SW480 (cell line): Measurements from ENCODE around the gene MRPL58.
"Not testable (repeated sequence)": the region's sequence is repeated elsewhere in the genome, so short reads cannot be mapped to it uniquely, and the experiment has no call there.

Experiments
- DNase-seq: peaks from one replicate; pipeline ENCODE4 v3.0.0-alpha.2; 2016; ENCODE audit warnings: low spot score

Gene MRPL58

GRCh38 chr17:75013092-75013559 lies 656 bp downstream of the MRPL58 start:
- no peak for DNase-seq

GRCh38 chr17:75019146-75019545 lies 6.7 kb downstream of the MRPL58 start:
- DNase-seq: no peak

DNA sequence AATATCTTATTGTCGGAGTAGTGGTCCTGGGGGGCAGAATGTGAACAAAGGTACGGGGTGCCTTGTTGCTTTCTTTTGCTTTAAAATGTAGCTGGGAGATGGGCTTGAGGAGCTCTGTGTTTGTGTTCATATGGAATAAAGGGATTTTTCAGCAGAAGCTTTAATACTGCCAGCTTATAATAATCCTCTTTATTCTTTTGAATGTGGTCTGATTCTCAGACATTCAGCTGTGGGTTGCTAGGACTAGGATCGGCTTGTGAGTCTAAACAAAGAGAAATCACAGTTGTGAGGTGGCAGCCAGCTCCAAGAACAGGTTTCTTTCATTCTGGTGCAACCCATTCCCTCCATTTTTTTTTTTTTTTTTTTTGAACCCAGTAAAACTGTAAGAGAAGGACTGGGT lies 7.2 kb downstream of the MRPL58 start:
- DNase-seq: no peak

DNA sequence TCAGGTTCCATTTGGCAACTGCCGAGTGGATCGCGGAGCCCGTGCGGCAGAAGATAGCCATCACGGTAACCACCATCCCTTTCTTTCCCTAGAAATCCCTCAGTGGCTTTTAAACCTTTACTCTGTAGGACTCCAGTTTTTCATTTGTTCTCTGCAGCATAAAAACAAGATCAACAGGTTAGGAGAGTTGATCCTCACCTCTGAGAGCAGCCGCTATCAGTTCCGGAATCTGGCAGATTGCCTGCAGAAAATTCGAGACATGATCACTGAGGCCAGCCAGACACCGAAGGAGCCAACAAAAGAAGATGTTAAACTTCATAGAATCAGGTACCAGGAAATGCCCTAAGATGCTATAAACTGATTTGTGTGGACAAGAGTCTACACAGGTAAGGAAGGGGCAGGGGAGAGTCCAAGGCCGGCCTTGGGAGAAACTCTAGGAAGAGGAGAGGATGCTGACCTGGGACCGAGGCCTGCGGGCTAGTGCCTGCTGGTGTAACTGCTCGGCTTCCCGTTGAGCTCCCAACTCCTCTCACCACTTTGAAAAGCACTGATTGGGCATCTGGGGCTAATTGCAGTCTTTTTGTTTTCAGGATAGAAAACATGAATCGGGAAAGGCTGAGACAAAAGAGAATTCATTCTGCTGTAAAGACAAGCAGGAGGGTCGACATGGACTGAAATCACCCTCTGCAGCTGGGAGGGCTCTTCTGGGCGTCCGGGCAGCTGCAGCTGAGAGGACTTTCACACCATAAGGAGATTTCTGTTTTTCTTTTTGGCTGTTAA lies 8.1 kb downstream of the MRPL58 start:
- no peak for DNase-seq

DNA sequence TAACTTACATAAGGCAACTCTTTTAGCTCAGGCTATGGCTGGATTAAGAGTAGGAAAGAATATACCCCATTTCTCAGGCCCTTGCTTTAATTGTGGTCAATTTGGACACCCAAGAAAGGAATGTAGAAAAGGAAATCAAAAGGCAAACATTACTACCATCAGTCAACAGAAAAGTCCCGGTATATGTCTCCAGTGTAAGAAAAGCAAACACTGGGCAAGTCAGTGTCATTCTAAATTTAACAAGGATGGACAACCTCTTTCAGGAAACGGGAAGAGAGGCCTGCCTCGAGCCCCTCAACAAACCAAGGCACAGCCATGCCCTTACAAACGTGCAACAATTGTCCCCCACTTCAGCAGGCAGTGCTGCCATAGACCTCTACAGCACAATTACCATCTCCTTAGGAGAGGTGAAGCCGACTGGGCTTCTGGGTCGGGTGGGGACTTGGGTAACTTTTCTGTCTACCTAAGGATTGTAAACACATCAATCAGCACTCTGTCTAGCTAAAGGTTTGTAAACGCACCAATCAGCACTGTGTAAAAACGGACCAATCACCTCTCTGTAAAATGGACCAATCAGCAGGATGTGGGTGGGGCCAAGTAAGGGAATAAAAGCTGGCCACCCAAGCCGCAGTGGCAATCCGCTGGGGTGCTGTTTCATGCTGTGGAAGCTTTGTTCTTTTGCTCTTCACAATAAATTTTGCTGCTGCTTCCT lies 12.4 kb downstream of the MRPL58 start:
- DNase-seq: no peak

DNA sequence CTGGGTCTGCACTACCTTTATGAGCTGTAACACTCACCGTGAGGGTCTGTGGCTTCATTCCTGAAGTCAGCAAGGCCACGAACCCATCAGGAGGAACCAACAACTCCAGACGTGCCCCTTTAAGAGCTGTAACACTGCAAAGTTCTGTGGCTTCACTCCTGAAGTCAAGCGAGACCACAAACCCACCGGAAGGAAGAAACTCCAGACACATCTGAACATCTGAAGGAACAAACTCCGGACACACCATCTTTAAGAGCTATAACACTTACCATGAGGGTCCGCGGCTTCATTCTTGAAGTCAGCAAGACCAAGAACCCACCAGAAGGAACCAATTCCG lies 12.9 kb downstream of the MRPL58 start:
- not testable (repeated sequence) for DNase-seq

- DNase-seq: not testable (repeated sequence)
Measured at GRCh38 chr17:75026650-75027049, 14.2 kb downstream of the MRPL58 start.

- no peak for DNase-seq
Measured at GRCh38 chr17:75030161-75030560, 17.7 kb downstream of the MRPL58 start.

DNA sequence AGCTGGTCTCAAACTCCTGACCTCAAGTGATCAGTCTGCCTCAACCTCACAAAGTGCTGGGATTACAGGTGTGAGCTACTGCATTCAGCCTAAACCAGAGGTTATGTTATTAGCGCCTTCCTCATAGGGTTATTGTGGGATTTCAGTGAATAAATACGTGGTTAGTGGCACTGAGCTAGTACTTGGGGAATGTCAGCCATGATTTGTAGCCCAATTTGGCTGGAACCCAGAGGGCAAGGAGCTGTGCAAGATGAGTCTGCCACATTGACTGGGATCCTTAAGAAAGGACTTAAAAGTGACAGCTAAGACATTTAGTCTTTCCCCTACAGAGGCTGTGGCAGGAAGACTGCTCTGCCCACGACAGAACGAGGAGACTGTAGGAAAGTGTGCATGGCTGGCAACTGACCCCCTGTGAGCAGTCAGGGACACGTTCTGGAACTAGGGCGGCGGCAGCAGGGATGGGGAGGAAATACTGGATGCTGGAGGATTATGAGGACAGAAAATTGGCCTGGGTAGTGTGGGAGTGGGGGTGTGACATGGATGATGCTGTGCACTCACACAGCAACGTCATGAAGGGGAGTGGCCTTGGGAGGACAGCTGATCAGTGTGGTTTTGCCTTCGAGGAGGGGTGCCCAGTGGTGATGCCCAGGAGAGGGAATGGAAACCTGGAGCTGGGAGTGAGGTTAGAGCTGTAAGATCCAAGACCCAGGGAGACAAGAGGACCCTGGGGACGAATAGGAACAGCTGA lies 19.7 kb downstream of the MRPL58 start:
- DNase-seq: peak; percentile 77

DNA sequence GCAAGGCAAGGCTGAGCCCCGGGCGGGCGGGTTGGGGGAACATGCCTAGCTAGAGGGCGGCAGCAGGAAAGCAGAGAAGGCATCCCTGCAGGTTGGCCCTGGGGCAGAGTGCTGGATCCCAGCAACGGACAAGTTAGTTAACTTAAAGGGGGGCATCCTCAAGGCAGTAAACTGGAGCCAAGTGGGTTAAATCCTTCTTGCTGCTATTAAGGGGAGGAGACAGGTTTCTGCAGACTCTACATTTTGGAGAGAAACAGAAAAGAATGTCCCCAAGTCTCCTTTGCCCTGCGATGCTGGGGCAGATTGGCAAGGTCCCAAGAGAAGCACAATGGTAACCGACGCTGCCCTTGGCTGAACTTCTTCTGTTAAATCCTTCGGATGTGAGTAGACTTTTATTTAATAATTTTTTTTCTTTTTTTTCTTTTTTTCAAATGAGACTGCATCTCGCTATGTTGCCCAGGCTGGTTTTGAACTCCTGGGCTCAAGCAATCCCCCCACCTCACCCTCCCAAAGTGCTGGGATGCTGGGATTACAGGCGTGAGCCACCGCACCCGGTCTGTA lies 20.3 kb downstream of the MRPL58 start:
- DNase-seq: no peak

- peak; percentile 87 for DNase-seq
Measured at GRCh38 chr17:75033346-75034235, 21.1 kb downstream of the MRPL58 start.

GRCh38 chr17:75034236-75034908 lies 21.9 kb downstream of the MRPL58 start:
- DNase-seq: peak; percentile 93

DNA sequence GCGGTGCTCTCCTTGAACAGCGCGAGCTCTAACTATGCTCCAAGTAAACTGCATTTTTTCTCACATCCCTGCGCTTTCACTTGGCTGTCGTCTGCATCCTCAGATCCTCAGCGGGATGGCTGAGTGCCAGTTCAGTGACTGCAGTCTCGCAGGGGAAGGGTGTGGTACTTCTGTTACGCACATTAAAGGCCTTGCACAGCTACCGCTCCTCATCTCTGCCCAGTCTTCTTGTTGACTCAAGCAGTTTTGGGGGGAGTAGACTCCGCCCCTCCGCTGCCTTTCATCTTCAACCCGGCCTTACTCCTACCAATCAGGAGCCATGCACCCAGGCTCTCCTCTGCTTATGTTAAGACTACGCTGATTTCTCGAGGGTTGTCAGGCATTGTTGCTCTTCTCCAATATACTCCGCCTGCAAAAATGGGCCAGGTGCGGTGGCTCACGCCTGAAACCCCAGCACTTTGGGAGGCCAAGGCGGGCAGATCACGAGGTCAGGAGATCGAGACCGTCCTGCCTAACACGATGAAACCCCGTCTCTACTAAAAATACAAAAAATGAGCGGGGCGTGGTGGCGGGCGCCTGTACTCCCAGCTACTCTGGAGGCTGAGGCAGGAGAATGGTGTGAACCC lies 24.3 kb downstream of the MRPL58 start:
- peak; percentile 98 for DNase-seq

GRCh38 chr17:75039238-75039637 lies 26.8 kb downstream of the MRPL58 start:
- no peak for DNase-seq

- no peak for DNase-seq
Measured at GRCh38 chr17:75041656-75042280, 29.3 kb downstream of the MRPL58 start.

DNA sequence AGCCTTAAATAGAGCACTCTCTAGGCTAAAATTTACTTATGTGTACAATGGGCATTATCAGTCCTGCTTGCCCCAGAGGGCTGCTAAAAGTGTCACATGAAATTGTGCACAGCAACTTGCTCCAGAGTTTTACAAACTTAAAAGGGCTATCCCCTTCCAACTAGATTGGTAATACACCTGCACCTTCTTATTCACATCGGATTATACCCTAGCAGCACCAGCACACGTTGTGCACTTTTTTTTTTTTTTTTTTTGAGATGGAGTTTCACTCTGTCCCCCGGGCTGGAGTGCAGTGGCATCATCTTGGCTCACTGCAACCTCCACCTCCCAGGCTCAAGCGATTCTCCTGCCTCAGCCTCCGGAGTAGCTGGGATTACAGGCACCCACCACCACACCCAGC lies 31.3 kb downstream of the MRPL58 start:
- not testable (repeated sequence) for DNase-seq

DNA sequence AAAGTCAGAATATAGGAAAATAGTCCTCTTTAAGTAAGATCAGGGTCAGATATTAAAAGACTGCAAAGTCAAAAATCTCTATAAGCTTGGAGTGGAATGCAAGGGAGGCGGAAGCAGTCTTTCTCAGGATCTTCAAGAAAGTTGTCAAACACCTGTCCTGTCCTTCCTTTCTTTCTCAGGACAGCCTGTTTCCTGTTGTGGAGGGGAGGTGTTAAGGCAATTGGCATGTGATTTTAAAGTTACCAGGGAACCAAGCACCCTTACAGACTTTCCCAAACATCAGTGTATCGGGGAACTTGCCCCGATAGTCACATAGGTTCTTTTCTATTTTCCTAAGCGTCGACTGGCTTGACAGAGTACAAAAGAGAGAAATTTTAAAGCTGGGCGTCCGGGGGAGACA lies 32.2 kb downstream of the MRPL58 start:
- no peak for DNase-seq

DNA sequence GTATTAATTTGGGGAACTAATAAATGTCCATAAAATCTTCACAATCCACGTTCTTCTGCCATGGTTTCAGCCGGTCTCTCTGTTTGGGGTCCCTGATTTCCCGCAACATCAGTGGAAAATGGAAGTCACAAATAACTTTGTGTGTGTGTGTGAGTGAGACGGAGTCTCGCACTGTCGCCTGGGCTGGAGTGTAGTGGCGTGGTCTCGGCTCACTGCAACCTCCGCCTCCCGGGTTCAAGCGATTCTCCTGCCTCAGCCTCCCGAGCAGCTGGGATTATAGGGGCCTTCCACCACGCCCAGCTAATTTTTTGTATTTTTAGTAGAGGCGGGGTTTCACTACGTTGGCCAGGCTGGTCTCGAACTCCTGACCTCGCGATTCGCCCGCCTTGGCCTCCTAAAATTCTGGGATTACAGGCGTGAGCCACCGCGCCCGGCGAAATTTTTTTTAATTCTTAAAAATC lies 33.5 kb downstream of the MRPL58 start:
- not testable (repeated sequence) for DNase-seq

- peak; percentile 96 for DNase-seq
Measured at GRCh38 chr17:75046407-75047289, 34.2 kb downstream of the MRPL58 start, which contains the start of the genes ATP5PD and KCTD2. TSS of gene ATP5PD (minus strand) at chr17:75046969. CDS start at chr17:75042650, 4,319 bp downstream. TSS of gene KCTD2 (plus strand) at chr17:75047225. CDS start at chr17:75047251, 26 bp downstream.
